Stimulated activated CD4-positive, alpha-beta T cell treated with anti-CD3 and anti-CD28 coated beads, Interleukin-2, amount 100 ng/mL, for 48 hours (primary cell): Measurements from ENCODE around the gene POLDIP2.

Source experiments
- DNase-seq, 2 donors: peaks; one replicate each; pipeline ENCODE4 v3.0.0-alpha.2; 2020

The POLDIP2 gene

DNA sequence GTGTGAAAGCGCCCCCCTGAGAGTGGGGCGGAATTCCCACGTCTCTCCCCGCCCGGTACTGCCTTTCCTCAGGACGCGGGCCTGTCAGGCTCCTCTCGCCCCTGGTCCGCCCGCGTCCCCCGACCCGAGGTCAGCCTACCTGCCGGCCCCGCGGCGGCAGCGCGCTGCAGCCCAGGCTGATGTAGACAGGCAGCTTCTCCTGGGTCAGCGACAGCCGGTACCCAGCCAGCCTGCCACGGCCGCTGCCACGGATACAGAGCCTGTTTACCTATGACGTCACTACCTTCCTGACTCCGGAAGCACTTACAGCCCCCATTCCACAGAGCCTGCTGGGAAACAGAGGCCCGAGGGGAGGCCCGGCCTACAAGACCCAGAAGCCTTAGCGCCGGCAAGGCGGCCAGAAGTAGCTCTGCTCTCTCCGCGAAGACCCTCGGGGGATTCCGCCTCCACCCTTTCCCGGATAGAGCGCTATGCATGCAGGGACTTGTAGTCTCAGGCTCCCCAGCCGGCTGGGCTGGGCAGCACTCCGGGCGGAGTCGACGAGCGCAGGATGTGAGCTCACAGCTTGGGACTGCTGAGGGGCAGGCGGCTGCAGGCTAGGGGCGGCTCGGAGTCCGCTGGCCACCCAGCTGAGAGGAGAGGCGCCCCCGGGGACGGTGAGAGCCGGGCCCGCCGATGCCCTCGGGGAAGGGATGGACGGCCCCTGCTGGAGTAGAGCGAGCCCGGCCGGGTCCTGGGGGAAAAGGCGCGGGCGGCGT, 21.9 kb downstream of the POLDIP2 start, which contains the start of the genes IFT20 and TNFAIP1:
Gene IFT20, minus strand, starts transcription at position 272 of the 758 bp plus-strand sequence. CDS start 3,487 bp downstream, outside the sequence.
Gene TNFAIP1, plus strand, starts transcription at position 561 of the 758 bp plus-strand sequence. CDS start 3,761 bp downstream, outside the sequence.
- DNase-seq, result peak; percentile 91 to 92

- DNase-seq, result no peak
Observed at GRCh38 chr17:28334666-28335200, 22.6 kb downstream of the POLDIP2 start.

DNA sequence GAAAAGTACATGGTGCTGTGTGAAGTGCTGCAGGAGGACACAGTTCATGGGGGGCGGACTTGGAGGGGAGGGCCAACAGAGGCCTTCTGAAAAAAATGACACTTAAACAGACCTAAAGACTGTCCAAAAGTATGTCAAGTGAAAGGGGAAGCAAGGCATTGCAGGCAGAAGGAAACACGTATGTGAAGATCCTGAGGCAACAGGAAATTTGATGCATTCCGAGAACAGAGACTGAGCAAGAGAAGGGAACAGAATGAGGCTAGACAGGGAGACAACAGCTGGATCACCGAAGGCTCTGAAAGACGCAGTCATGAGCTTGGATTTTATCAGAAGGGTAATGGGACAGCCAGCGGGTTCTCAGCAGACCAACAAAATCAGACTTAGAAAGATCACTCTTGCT, 23.2 kb downstream of the POLDIP2 start:
- no peak for DNase-seq

GRCh38 chr17:28333083-28333746, 24.1 kb downstream of the POLDIP2 start:
- DNase-seq, result no peak

DNA sequence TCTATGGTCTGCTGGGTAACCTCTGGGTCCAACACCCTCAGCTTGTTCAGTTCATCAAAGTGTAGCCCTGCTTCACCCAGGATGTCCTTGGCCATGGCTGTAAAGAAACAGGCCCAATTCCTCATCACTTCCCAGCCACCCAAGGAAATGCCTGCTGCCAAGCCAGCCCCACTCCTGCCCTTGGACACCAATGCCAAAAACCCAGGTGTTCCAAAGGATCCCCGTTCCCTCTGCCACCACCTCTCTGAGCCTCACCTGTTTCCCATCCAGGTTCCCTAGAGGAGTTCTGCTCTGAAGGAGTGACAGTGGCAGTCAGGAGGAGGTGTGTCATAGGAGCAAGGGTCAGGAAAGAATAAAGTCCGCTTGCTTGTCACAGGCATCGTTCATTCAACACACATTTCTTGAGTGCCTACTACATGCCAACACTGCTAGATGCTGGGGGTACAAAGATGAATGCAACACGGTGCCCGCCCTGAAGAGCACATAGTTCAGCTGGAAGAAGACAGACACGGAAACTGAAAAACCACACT, 25.4 kb downstream of the POLDIP2 start:
- DNase-seq, result no peak

- no peak for DNase-seq
Observed at GRCh38 chr17:28330671-28331070, 26.7 kb downstream of the POLDIP2 start.

DNA sequence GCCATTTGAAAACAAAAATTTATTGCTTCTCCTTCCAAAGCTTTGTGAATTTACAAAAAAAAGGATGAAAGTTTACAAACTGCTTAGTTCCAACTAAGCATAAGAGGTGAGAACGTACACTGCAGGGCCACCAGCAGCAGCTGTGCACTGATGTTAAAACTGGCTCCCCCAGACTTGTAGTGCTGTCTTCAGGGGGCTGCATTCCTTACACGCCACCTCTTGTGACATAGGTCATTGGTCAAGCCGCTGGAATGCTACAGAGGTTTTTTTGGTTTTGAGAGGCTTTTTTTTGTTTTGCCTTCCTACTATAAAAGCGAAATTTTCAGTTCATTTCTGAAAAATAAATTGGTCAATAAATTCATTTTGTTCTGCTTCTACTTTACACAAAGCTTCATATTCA, 29.0 kb downstream of the POLDIP2 start:
- no peak for DNase-seq

DNA sequence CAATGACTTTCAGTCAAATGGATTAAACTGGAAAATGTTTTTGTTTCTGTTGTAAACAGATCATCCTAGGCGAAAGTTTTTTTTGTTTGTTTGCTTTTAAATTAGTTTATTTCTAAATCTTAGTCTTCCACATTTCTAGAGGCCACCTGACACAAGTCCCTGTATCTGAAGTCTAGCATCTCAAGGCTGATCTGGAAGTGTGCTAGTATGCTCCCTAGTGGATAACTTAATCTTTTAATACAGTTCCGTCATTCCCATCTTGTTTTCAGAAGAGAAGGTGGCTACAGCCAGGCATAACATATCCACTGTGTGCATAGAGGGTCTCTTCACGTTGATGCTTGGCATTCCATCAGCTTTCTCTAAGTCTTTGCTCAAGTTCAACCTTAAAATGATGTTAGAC, 29.6 kb downstream of the POLDIP2 start:
- DNase-seq, result no peak

- DNase-seq, result peak in 1 of 2 donors; percentile 16
Observed at GRCh38 chr17:28327031-28327607, 30.2 kb downstream of the POLDIP2 start.

DNA sequence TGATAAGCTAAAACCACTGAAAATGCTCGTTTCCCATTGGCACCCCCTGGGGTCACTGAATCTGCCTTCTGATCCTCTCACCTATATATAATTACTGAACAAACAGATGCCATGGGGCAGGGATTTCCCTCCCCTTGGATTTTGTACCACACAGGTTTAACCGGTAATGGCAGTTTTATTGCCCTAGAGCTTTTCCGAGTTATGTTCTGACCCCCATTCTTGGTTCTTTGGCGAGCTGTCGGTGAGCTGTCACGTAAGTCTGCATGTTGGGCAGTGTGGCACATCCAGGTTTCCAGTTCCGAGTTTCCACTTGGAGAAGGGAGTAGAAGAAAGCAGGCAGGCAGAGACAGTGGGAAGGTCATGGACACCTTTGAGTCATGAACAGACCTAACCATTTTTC, 31.2 kb downstream of the POLDIP2 start:
- no peak for DNase-seq

GRCh38 chr17:28325211-28325610, 32.1 kb downstream of the POLDIP2 start:
- no peak for DNase-seq

DNA sequence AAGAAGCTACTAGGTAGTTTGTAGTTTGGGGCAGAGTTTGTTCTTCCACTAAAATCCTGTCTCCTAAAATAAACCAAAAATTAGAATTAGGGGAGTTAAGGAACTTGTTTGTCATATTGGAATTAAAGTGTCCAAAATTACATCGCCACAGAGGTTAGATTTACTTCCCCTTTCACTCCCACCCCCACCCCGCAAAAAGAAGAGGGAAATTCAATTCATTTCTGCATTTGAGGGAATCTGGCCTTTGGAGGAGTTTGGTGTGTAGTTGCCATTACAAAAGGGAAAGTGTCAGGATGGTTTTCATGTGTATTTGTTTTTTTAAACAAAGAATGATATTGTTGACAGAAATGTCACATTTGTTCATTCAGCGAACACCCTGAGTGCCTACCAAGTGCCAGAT, 32.5 kb downstream of the POLDIP2 start:
- no peak for DNase-seq

DNA sequence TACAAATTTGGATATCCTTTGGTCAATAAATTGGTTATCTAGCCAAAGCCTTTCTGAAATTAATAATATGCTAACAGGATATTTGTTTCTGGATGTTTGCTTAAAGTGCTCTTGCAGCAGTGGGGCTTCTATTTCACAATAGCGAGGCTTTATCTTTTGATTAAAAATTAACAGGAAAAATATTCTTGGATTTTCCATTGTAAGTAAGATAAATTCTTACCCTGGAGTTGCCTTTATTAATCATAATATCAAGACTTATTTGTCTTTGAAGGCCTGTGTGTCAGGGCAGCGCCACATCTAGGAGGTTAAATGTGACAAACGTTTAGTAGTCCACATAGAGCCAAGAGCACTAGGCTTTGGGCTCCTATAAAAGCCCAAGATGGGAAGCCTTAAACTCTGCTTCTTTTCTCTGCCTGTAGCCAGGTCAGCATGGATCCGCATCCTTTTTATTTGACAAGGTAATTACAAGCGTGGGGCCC, 33.0 kb downstream of the POLDIP2 start:
- DNase-seq, result no peak

- DNase-seq, result no peak
Observed at GRCh38 chr17:28320215-28321061, 36.9 kb downstream of the POLDIP2 start.

GRCh38 chr17:28319598-28319935, 37.8 kb downstream of the POLDIP2 start:
- DNase-seq, result no peak

GRCh38 chr17:28318759-28319597, 38.3 kb downstream of the POLDIP2 start, which contains the start of gene TMEM97:
Gene TMEM97 (plus strand): TSS chr17:28319200. CDS start chr17:28319240, 40 bp downstream.
- DNase-seq, result peak; percentile 94 to 95

DNA sequence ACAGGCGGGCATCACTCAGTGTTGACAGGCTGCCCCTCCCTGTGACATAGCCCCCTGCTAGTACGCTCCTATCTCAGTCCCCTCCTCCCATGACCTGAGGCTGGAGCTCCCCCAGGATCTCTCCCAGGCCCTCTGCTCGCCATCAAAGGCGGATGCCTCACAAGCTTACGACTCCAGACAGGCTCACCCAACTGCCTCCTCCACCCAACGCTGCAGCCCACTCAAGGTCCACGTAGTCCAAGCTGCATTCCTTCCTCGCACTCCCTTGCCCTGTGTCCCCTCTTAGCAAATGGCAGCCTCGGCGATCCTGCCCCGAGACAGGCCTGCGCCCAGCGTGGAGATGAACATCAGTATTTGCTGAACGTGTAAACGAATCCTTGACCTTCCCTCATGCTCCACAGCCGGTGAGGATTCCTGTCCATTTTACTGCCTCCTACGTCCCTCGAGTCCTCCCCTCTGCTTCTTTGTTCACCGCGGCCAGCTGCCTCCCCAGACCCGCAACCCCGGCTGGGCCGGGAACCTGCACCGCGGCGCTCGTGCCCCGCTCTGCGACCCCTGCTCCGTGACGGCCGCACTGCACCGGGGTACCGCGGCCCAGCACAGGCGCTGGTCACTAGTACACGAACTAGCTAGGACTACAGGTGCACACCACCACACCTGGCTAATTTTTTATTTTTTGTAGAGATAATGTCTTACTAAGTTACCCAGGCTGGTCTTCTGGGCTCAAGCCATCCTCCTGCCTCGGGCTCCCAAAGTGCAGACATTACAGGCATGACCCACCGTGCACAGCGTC, 39.2 kb downstream of the POLDIP2 start:
- no peak for DNase-seq

- DNase-seq, result no peak
Observed at GRCh38 chr17:28317099-28317965, 40.0 kb downstream of the POLDIP2 start.
